HepG2 (cell line): ENCODE results near the gene VRK3. TPM values are rescaled to one million over a fixed set of nuclear protein-coding genes. Genes with fewer than 3 reads are reported as not detected.

Source experiments
- CHD4 ChIP-seq: fragments of 200-600 bp; sonication (generic); IDR thresholded peaks from 2 replicates; pipeline ENCODE4 v1.7.0; 2017; ENCODE audit warnings: mild to moderate bottlenecking, low read length, borderline replicate concordance
- GTF3A ChIP-seq: sonication (generic); formaldehyde crosslinking; conservative IDR thresholded peaks from 2 replicates; pipeline ENCODE4 v1.4.0; 2020; ENCODE audit warnings: mild to moderate bottlenecking, missing genetic modification reagents
- MAFG ChIP-seq: sonication (generic); formaldehyde crosslinking; IDR thresholded peaks from 2 replicates; pipeline ENCODE4 v1.5.1; 2020; ENCODE audit warnings: mild to moderate bottlenecking, missing genetic modification reagents
- MAFK ChIP-seq, 2 experiments: IDR thresholded peaks in 1 of 2; conservative IDR thresholded peaks in 1 of 2; 2 replicates each; pipeline ENCODE4 v1.6.1; 2011; ENCODE audit warnings: improper control_type of control experiment in 2 of 2, low read length in 2 of 2
- MED8 ChIP-seq: sonication (generic); formaldehyde crosslinking; IDR thresholded peaks from 2 replicates; pipeline ENCODE4 v1.8.1; 2023; ENCODE audit warnings: mild to moderate bottlenecking, missing genetic modification reagents; ENCODE audit not compliant: insufficient replicate concordance
- MIER2 ChIP-seq: IDR thresholded peaks from 2 replicates; pipeline ENCODE4 v1.6.1; 2016; ENCODE audit warnings: missing biosample characterization, missing genetic modification reagents
- RAD51 ChIP-seq: fragments of 450-650 bp; IDR thresholded peaks from 2 replicates; pipeline ENCODE4 v1.6.1; 2016; ENCODE audit warnings: borderline replicate concordance
- SKI ChIP-seq: fragments of 450-650 bp; IDR thresholded peaks from one replicate; pipeline ENCODE4 v1.6.1; 2018; ENCODE audit warnings: mild to moderate bottlenecking; ENCODE audit not compliant: partially characterized antibody
- SMYD3 ChIP-seq: sonication (generic); formaldehyde crosslinking; IDR thresholded peaks from 2 replicates; pipeline ENCODE4 v1.8.1; 2023; ENCODE audit warnings: mild to moderate bottlenecking, missing genetic modification reagents
- SP2 ChIP-seq: sonication (generic); formaldehyde crosslinking; IDR thresholded peaks from 2 replicates; pipeline ENCODE4 v1.5.1; 2020; ENCODE audit warnings: mild to moderate bottlenecking, missing genetic modification reagents
- THAP11 ChIP-seq: IDR thresholded peaks from 2 replicates; pipeline ENCODE4 v1.6.1; 2016; ENCODE audit warnings: missing biosample characterization, missing genetic modification reagents
- ZFP62 ChIP-seq: sonication (generic); formaldehyde crosslinking; IDR thresholded peaks from 2 replicates; pipeline ENCODE4 v1.4.0; 2020; ENCODE audit warnings: missing genetic modification reagents
- ZFX ChIP-seq: sonication (generic); formaldehyde crosslinking; IDR thresholded peaks from 2 replicates; pipeline ENCODE4 v1.4.0; 2020; ENCODE audit warnings: mild to moderate bottlenecking, low read depth, missing genetic modification reagents, moderate library complexity
- ZNF367 ChIP-seq: sonication (generic); formaldehyde crosslinking; IDR thresholded peaks from 2 replicates; pipeline ENCODE4 v1.4.0; 2020; ENCODE audit warnings: missing genetic modification reagents, borderline replicate concordance
- ZNF431 ChIP-seq: sonication (generic); formaldehyde crosslinking; IDR thresholded peaks from 2 replicates; pipeline ENCODE4 v1.9.0; 2022; ENCODE audit warnings: missing genetic modification reagents, low read depth, mild to moderate bottlenecking, borderline replicate concordance
- ZNF816 ChIP-seq: sonication (generic); formaldehyde crosslinking; IDR thresholded peaks from 2 replicates; pipeline ENCODE4 v1.8.0; 2022; ENCODE audit warnings: missing genetic modification reagents, mild to moderate bottlenecking, borderline replicate concordance
- ZSCAN21 ChIP-seq: sonication (generic); formaldehyde crosslinking; IDR thresholded peaks from 2 replicates; pipeline ENCODE4 v1.8.0; 2022; ENCODE audit warnings: mild to moderate bottlenecking, missing genetic modification reagents, moderate library complexity, borderline replicate concordance
- polyA plus RNA-seq, 8 experiments: library from polyadenylated mRNA; depleted of rRNA in 3 of 8; stranded (reverse) in 7 of 8; unstranded in 1 of 8; fragments of >200 nt; fragmentation: Illumina TruSeq in 4 of 8; extraction: Trizol in 4 of 8; gene quantifications; 2 replicates each; pipeline versions ENCODE4 v1.2.1 to v1.2.3, GENCODE V29; 2011 to 2016; ENCODE audit warnings: low read depth in 4 of 8, missing spikeins in 1 of 8, mixed read lengths in 1 of 8; ENCODE audit not compliant: insufficient read depth in 1 of 8
- total RNA-seq, 5 experiments: library from RNA; depleted of rRNA; stranded (reverse); fragments of >200 nt; fragmentation: Illumina TruSeq; extraction: Trizol; gene quantifications; 2 replicates each; pipeline ENCODE4 v1.2.3, GENCODE V29; 2016; ENCODE audit warnings: low read depth in 1 of 5

Gene VRK3
- total and polyA plus RNA-seq, 2 of the 13 experiments (the other 11 are each of a cell fraction or from before 2014, with no cell fraction given), result 23.8 to 28.3 TPM

DNA sequence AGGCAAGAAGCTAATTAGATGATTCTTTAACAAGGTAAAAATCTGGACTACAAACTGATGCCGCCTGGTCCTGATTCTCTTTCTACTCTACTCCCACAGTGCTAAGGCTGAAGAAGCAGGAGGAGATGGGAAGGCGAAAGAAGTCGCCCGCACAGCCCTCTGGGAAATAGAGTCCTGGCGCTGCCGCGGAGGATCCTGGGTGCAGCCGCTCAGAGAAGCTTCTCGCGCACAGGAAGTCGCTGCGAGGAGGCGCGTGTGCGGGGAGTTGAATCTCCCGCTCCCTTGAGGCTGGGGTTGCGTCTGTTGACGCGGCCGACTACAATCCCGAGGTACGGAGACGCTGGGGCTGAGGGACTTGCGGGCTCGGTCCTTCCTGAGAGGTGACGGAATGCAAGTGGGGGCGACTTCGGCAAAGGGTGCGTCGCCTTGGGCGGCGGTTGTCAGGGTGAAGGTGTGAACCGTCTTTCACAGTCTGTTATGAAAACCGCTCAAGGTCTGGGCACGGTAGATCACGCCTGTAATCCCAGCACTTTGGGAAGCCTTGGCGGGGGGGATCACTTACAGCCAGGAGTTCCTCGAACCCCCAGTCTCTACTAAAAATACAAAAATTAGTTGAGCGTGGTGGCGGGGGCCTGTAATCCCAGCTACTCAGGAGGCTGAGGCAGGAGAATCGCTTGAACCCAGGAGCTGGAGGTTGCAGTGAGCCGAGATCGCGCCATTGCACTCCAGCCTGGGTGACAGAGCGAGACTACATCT, 800 bp upstream of the VRK3 start, which contains the start of gene ZNF473 (continued):
- TF ChIP-seq SMYD3 (peak; percentile 99), SP2 (CRISPR knock-in tag) (no peak; the same call in 1 of the 2 replicates), ZNF367 (peak; percentile 87; the same call in 1 of the 2 replicates), CHD4 (no peak; the same call in 1 of the 2 replicates), MAFG (no peak), ZNF816 (no peak; the same call in 1 of the 2 replicates), ZFX (CRISPR knock-in tag) (peak; percentile 80), THAP11 (CRISPR knock-in tag) (peak; percentile 97), RAD51 (no peak), SKI (no peak), MED8 (no peak), MAFK (conservative IDR thresholded peaks at IDR 0.05 in 1 of 2, IDR thresholded peaks at IDR 0.05 in 1 of 2; ENCODE audit: low read length in 2 of 2) (no peak), MIER2 (peak; percentile 78), GTF3A (CRISPR knock-in tag) (peak; percentile 84; the same call in 1 of the 2 replicates), ZSCAN21 (CRISPR knock-in tag) (peak; percentile 99; the same call in 1 of the 2 replicates), ZFP62 (no peak), ZNF431 (peak; percentile 65; the same call in 1 of the 2 replicates)
